Natural killer cell (primary cell): Measurements from ENCODE around the gene IGSF8. TPM values are rescaled to one million over a fixed set of nuclear protein-coding genes. Genes with fewer than 3 reads are reported as not detected.

Experiments
- ATAC-seq, 3 donors: fragments of 150-1000 bp in 2 of 3; fragments of 200-7000 bp in 1 of 3; cut with Tn5 transposase; 1 replicate in 1 of 3; 2 replicates in 2 of 3; pipeline ENCODE4 v1.10.0; 2021; ENCODE audit warnings: mild to moderate bottlenecking in 2 of 3, moderate library complexity in 2 of 3
- DNase-seq, 2 donors: peaks; one replicate each; pipeline versions ENCODE4 v3.0.0 to v3.0.0-alpha.2; 2013 to 2021; ENCODE audit warnings: mixed read lengths in 1 of 2
- H3K27ac ChIP-seq: one replicate; pipeline ENCODE4 v1.5.1; 2013; ENCODE audit warnings: mild to moderate bottlenecking, low read length
- H3K27me3 ChIP-seq: one replicate; pipeline ENCODE4 v1.6.1; 2013; ENCODE audit warnings: low read length; ENCODE audit not compliant: control insufficient read depth, insufficient read depth
- H3K36me3 ChIP-seq: one replicate; pipeline ENCODE4 v1.6.1; 2013; ENCODE audit warnings: low read length; ENCODE audit not compliant: control insufficient read depth, insufficient read depth
- H3K4me1 ChIP-seq: one replicate; pipeline ENCODE4 v1.6.1; 2013; ENCODE audit warnings: low read length; ENCODE audit not compliant: control insufficient read depth, insufficient read depth
- H3K4me3 ChIP-seq: one replicate; pipeline ENCODE4 v1.5.1; 2013; ENCODE audit warnings: low read length
- H3K9me3 ChIP-seq: one replicate; pipeline ENCODE4 v1.6.1; 2013; ENCODE audit warnings: low read length; ENCODE audit not compliant: control insufficient read depth, insufficient read depth
- H3K27ac Mint-ChIP-seq, 2 donors: one replicate each; pipeline ENCODE4 v1.8.0; 2022; ENCODE audit warnings: mild to moderate bottlenecking in 2 of 2, mixed read lengths in 2 of 2, moderate library complexity in 1 of 2
- H3K27me3 Mint-ChIP-seq, 2 donors: one replicate each; pipeline ENCODE4 v1.8.0; 2022; ENCODE audit warnings: low read depth in 2 of 2, mixed read lengths in 2 of 2
- H3K36me3 Mint-ChIP-seq: one replicate; pipeline ENCODE4 v1.8.0; 2022; ENCODE audit warnings: mixed read lengths
- H3K4me1 Mint-ChIP-seq, 2 donors: one replicate each; pipeline ENCODE4 v1.8.0; 2022; ENCODE audit warnings: mixed read lengths in 2 of 2
- H3K4me3 Mint-ChIP-seq: one replicate; pipeline ENCODE4 v1.8.0; 2022; ENCODE audit warnings: mild to moderate bottlenecking, moderate library complexity, mixed read lengths
- H3K9me3 Mint-ChIP-seq, 2 donors: one replicate each; pipeline ENCODE4 v1.8.0; 2022; ENCODE audit warnings: mixed read lengths in 2 of 2
- WGBS: methylation state at CpG from one replicate; pipeline ENCODE4 v1.1.7; 2013; ENCODE audit warnings: missing lambda C conversion rate; ENCODE audit not compliant: insufficient coverage; 5-methylcytosine and 5-hydroxymethylcytosine counted together
- intact Hi-C: fragments of 100-400 bp; cut with micrococcal nuclease; formaldehyde crosslinking; loops from one replicate; pipeline ENCODE4 v1.14.2; 2022
- total RNA-seq, 4 donors: library from RNA; stranded (reverse); fragments of 120-200 nt in 1 of 4; gene quantifications; one replicate each; pipeline versions ENCODE4 v1.2.3 to v1.2.4, GENCODE V29; 2013 to 2022
- TF ChIP-seq, protein P1 (sequence below): fragments of 200-600 bp; IDR thresholded peaks from one replicate; pipeline ENCODE4 v1.8.0; 2022; ENCODE audit warnings: antibody characterized with exemption

IGSF8 gene
- total RNA-seq, 3 donors from 2014 or later (not counting 1 experiment from before 2014, with no cell fraction given) = 26.3 to 35.3 (median 32.1) TPM

DNA sequence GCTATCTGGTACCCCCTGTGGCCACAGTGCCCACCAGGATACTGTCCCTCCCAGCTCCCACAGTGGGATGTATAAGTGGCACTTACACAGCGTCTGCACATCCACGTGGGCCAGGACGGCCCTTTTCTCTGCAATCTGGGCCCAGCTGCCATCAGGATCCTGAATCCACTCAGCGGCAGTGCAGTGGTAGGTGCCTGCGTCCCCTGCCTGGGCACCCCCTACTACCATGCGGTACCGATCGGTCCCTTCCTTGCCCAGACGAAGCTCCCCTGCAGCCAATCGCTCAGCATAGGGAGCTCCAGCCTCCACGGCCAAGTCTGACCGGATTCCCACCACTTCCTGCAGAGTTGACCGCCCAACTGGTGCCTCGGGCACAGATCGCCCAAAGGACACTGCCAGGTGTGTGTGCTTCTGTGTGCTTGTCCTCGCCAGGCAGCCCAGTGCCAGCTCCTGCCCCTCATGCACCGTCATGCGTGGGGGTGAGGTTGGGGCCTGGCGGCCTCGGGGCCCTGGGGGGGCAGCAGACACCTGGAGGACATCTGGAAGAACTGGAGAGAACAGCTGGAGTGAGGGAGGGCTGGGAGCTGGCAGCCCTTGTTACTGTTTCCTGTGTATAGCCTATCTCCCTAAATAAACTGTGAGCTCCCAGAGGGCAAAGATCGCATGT lies 4.7 kb downstream of the IGSF8 start:
- Mint-ChIP-seq H3K27ac (no peak overlapping the region), H3K4me1 (peaks cover 11 to 31% of the 10 kb centered on the region in 2 donors), H3K4me3 (no peak overlapping the region), H3K9me3 (no peaks in the 10 kb centered on the region), H3K36me3 (peaks cover under 1% of the 10 kb centered on the region), H3K27me3 (no peaks in the 10 kb centered on the region)
- no peak for ATAC-seq
- H3K9me3 ChIP-seq = no peaks in the 10 kb centered on the region
- intact Hi-C loops = no loop called here
- TF ChIP-seq, protein P1, sequence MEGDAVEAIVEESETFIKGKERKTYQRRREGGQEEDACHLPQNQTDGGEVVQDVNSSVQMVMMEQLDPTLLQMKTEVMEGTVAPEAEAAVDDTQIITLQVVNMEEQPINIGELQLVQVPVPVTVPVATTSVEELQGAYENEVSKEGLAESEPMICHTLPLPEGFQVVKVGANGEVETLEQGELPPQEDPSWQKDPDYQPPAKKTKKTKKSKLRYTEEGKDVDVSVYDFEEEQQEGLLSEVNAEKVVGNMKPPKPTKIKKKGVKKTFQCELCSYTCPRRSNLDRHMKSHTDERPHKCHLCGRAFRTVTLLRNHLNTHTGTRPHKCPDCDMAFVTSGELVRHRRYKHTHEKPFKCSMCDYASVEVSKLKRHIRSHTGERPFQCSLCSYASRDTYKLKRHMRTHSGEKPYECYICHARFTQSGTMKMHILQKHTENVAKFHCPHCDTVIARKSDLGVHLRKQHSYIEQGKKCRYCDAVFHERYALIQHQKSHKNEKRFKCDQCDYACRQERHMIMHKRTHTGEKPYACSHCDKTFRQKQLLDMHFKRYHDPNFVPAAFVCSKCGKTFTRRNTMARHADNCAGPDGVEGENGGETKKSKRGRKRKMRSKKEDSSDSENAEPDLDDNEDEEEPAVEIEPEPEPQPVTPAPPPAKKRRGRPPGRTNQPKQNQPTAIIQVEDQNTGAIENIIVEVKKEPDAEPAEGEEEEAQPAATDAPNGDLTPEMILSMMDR = no peak
- H3K4me3 ChIP-seq = no peak overlapping the region
- no peak overlapping the region for H3K27ac ChIP-seq
- DNase-seq = no peak
- H3K36me3 ChIP-seq = peaks cover 41% of the 10 kb centered on the region
- H3K4me1 ChIP-seq = peaks cover 21% of the 10 kb centered on the region
- H3K27me3 ChIP-seq = no peaks in the 10 kb centered on the region
- 95% methylated on average over 21 of the region's 21 CpGs for WGBS

DNA sequence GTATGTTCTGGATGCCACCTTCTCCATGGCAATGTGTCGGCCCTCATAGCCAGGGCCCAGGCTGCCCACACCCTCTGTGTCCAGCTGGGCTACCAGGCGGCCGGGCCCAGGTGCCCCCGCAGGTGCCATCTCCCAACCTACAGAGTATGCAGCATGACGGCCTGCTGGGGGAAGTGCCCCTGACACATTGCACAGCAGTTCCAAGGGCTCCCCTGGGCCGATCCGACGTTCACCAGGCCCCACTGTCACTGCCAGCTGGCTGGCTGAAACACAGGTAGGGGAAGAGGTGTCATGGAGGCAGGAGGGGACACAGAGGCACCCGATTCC lies 5.4 kb downstream of the IGSF8 start:
- peaks cover 8% of the 10 kb centered on the region for H3K36me3 Mint-ChIP-seq
- Histone ChIP-seq H3K27me3 (no peaks in the 10 kb centered on the region), H3K4me1 (peaks cover 19% of the 10 kb centered on the region), H3K4me3 (no peak overlapping the region), H3K9me3 (no peaks in the 10 kb centered on the region), H3K36me3 (peaks cover 46% of the 10 kb centered on the region), H3K27ac (no peak overlapping the region)
- H3K4me1 Mint-ChIP-seq = peaks cover 10 to 31% of the 10 kb centered on the region in 2 donors
- ATAC-seq (no peak), DNase-seq (no peak)
- no peak overlapping the region for H3K27ac Mint-ChIP-seq
- TF ChIP-seq, protein P1 = no peak
- 77% methylated on average over 9 of the region's 9 CpGs for WGBS
- H3K9me3 Mint-ChIP-seq = no peaks in the 10 kb centered on the region
- intact Hi-C loops = no loop called here
- H3K27me3 Mint-ChIP-seq = no peaks in the 10 kb centered on the region
- no peak overlapping the region for H3K4me3 Mint-ChIP-seq

DNA sequence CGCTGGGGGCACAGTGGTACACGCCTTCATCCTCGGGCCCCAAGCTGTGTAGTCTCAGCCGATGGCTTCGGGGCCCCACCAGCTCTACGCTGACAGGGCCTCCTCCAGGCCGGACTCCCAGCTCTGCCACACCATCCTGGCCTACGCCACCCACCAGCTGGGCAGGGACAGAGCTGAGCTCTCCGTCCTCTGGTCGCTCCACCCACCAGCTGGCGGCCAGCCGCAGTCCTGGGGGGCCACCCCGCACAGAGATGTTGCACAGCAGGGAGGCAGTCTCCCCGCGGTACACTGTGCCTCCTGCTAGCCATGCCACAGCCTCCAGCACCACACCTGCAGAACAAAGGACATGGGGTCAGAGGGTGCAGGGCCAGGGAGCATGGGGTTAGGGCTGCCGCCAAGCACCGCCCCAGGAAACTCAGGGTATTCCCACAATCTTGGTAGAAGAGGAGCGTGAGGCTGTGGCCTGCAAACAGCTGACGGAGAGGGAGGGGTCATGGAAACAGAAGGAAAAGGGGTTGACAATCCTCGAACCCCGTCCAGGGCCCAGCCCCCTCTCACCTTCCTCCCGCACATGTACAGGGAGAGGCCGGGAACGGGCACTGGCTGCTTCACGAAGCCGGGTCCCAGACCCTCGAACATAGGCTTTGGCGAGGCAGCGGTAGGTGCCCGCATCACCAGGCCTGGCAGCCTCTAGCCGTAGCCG lies 5.9 kb downstream of the IGSF8 start:
- H3K36me3 Mint-ChIP-seq = peaks cover 8% of the 10 kb centered on the region
- peaks cover 14% of the 10 kb centered on the region for H3K4me1 ChIP-seq
- H3K36me3 ChIP-seq = peaks cover 46% of the 10 kb centered on the region
- H3K27ac ChIP-seq = no peak overlapping the region
- no peak overlapping the region for H3K4me3 Mint-ChIP-seq
- no peaks in the 10 kb centered on the region for H3K27me3 ChIP-seq
- no peak for ATAC-seq
- no peaks in the 10 kb centered on the region for H3K9me3 Mint-ChIP-seq
- H3K27me3 Mint-ChIP-seq = no peaks in the 10 kb centered on the region
- intact Hi-C loops = no loop called here
- TF ChIP-seq, protein P1 = no peak
- no peak overlapping the region for H3K4me3 ChIP-seq
- H3K4me1 Mint-ChIP-seq = peaks cover 5 to 26% of the 10 kb centered on the region in 2 donors
- H3K27ac Mint-ChIP-seq = no peak overlapping the region
- H3K9me3 ChIP-seq = no peaks in the 10 kb centered on the region
- no peak for DNase-seq
- WGBS = 98% methylated on average over 32 of the region's 32 CpGs
